Body of pancreas (tissue), 4 donors: ENCODE measurements around the gene GTF2I.

Source experiments
- POLR2A ChIP-seq, 3 donors: fragments of 450-650 bp; IDR thresholded peaks; one replicate each; pipeline ENCODE4 v1.6.1; 2016; ENCODE audit warnings: antibody characterized with exemption in 3 of 3, mild to moderate bottlenecking in 2 of 3
- TF ChIP-seq, protein P1 (sequence below), 7 experiments: fragments of 450-650 bp in 4 of 7; fragments of 200-600 bp in 3 of 7; sonication (generic) in 3 of 7; IDR thresholded peaks; one replicate each; pipeline ENCODE4 v1.5.1; 2016 to 2019; ENCODE audit warnings: antibody characterized with exemption in 7 of 7

DNA sequence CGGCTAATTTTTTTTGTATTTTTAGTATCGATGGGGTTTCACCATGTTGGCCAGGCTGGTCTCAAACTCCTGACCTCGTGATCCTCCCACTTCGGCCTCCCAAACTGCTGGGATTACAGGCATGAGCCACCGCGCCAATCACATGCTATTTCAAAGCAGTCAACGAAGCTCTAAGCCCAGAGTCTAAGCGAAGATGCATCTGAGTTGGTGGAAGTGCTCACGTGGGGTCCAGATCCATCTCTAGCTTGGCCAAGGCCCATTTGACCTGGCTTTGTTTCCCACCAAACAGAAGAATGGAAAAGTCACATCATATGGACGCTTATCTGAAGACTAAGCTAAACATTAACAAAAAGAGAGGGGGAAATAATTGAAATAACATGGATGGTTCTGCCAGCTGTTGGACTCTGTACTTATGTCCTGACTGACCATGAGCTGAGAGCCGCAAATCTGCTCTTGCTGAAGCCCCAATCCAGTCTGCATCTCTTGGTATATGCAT is 3.8 kb upstream of the GTF2I start:
- TF ChIP-seq, protein P1, sequence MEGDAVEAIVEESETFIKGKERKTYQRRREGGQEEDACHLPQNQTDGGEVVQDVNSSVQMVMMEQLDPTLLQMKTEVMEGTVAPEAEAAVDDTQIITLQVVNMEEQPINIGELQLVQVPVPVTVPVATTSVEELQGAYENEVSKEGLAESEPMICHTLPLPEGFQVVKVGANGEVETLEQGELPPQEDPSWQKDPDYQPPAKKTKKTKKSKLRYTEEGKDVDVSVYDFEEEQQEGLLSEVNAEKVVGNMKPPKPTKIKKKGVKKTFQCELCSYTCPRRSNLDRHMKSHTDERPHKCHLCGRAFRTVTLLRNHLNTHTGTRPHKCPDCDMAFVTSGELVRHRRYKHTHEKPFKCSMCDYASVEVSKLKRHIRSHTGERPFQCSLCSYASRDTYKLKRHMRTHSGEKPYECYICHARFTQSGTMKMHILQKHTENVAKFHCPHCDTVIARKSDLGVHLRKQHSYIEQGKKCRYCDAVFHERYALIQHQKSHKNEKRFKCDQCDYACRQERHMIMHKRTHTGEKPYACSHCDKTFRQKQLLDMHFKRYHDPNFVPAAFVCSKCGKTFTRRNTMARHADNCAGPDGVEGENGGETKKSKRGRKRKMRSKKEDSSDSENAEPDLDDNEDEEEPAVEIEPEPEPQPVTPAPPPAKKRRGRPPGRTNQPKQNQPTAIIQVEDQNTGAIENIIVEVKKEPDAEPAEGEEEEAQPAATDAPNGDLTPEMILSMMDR (IDR thresholded peaks at IDR 0.05) = no peak
- no peak for TF ChIP-seq POLR2A (IDR thresholded peaks at IDR 0.05)
